HepG2 (cell line): ENCODE results near the gene ARCN1. TPM values are rescaled to one million over a fixed set of nuclear protein-coding genes. Genes with fewer than 3 reads are reported as not detected.

Source experiments
- AGO2 ChIP-seq: fragments of 200-400 bp; formaldehyde crosslinking; optimal IDR thresholded peaks from 2 replicates; pipeline ENCODE3; 2017; ENCODE audit warnings: mild to moderate bottlenecking, low read depth, low read length, moderate library complexity
- ATF1 ChIP-seq: IDR thresholded peaks from 2 replicates; pipeline ENCODE4 v1.6.1; 2016; ENCODE audit warnings: mild to moderate bottlenecking, control low read depth
- CCAR2 ChIP-seq: fragments of 200-400 bp; formaldehyde crosslinking; optimal IDR thresholded peaks from 2 replicates; pipeline ENCODE3; 2018; ENCODE audit warnings: low read depth, mild to moderate bottlenecking, low read length, moderate library complexity
- FOXA1 ChIP-seq, 2 experiments: fragments of 450-650 bp in 1 of 2; sonication (generic) in 1 of 2; formaldehyde crosslinking in 1 of 2; IDR thresholded peaks; 2 replicates each; pipeline versions ENCODE4 v1.4.0 to v1.6.1; 2016 to 2020; ENCODE audit warnings: missing genetic modification reagents in 1 of 2
- FOXC1 ChIP-seq: sonication (generic); formaldehyde crosslinking; IDR thresholded peaks from 2 replicates; pipeline ENCODE4 v1.8.0; 2022; ENCODE audit warnings: mild to moderate bottlenecking, missing genetic modification reagents, borderline replicate concordance
- FOXJ3 ChIP-seq: sonication (generic); formaldehyde crosslinking; IDR thresholded peaks from 2 replicates; pipeline ENCODE4 v1.4.0; 2020; ENCODE audit warnings: missing genetic modification reagents, mild to moderate bottlenecking, borderline replicate concordance
- FOXM1 ChIP-seq: sonication (generic); formaldehyde crosslinking; IDR thresholded peaks from 2 replicates; pipeline ENCODE4 v1.5.0; 2020; ENCODE audit warnings: missing genetic modification reagents
- FOXO1 ChIP-seq: sonication (generic); formaldehyde crosslinking; IDR thresholded peaks from 2 replicates; pipeline ENCODE4 v1.4.0; 2020; ENCODE audit warnings: missing genetic modification reagents
- KMT2A ChIP-seq: sonication (generic); formaldehyde crosslinking; IDR thresholded peaks from 2 replicates; pipeline ENCODE4 v1.4.0; 2020; ENCODE audit warnings: missing genetic modification reagents
- NCOA2 ChIP-seq: sonication (generic); formaldehyde crosslinking; IDR thresholded peaks from 2 replicates; pipeline ENCODE4 v1.8.0; 2022; ENCODE audit warnings: inconsistent platforms
- PRPF4 ChIP-seq: fragments of 200-400 bp; formaldehyde crosslinking; IDR thresholded peaks from 2 replicates; pipeline ENCODE4 v1.6.1; 2016; ENCODE audit warnings: low read length, low read depth; ENCODE audit not compliant: poor library complexity, severe bottlenecking
- RFX3 ChIP-seq: IDR thresholded peaks from 2 replicates; pipeline ENCODE4 v1.6.1; 2016; ENCODE audit warnings: missing biosample characterization, missing genetic modification reagents
- SIN3A ChIP-seq: IDR thresholded peaks from 2 replicates; pipeline ENCODE4 v1.6.1; 2011; ENCODE audit warnings: low read depth, mild to moderate bottlenecking, control low read depth, low read length, borderline replicate concordance
- SNAPC2 ChIP-seq: sonication (generic); formaldehyde crosslinking; IDR thresholded peaks from 2 replicates; pipeline ENCODE4 v1.8.1; 2022; ENCODE audit warnings: mild to moderate bottlenecking, missing genetic modification reagents
- SOX13 ChIP-seq, 3 experiments: fragments of 450-650 bp in 1 of 3; sonication (generic) in 1 of 3; formaldehyde crosslinking in 1 of 3; IDR thresholded peaks in 2 of 3; conservative IDR thresholded peaks in 1 of 3; 2 replicates each; pipeline versions ENCODE4 v1.5.0 to v1.6.1; 2016 to 2020; ENCODE audit warnings: antibody characterized with exemption in 1 of 3, mild to moderate bottlenecking in 1 of 3, missing compliant biosample characterization in 1 of 3, missing genetic modification reagents in 1 of 3, moderate library complexity in 1 of 3
- TCF7 ChIP-seq: sonication (generic); IDR thresholded peaks from 2 replicates; pipeline ENCODE4 v1.6.1; 2016; ENCODE audit warnings: antibody characterized with exemption, low read depth
- TOPORS ChIP-seq: sonication (generic); formaldehyde crosslinking; IDR thresholded peaks from 2 replicates; pipeline ENCODE4 v1.8.0; 2023; ENCODE audit warnings: mild to moderate bottlenecking, missing genetic modification reagents
- ZFP36L1 ChIP-seq: sonication (generic); formaldehyde crosslinking; IDR thresholded peaks from 2 replicates; pipeline ENCODE4 v1.8.0; 2022; ENCODE audit warnings: mild to moderate bottlenecking, missing genetic modification reagents, moderate library complexity
- ZNF34 ChIP-seq: sonication (generic); formaldehyde crosslinking; IDR thresholded peaks from 2 replicates; pipeline ENCODE4 v1.4.0; 2020; ENCODE audit warnings: mild to moderate bottlenecking, missing genetic modification reagents, borderline replicate concordance
- ZNF451 ChIP-seq: sonication (generic); formaldehyde crosslinking; IDR thresholded peaks from 2 replicates; pipeline ENCODE4 v1.5.0; 2020; ENCODE audit warnings: mild to moderate bottlenecking, missing genetic modification reagents
- ZNF550 ChIP-seq: sonication (generic); formaldehyde crosslinking; IDR thresholded peaks from 2 replicates; pipeline ENCODE4 v1.4.0; 2020; ENCODE audit warnings: mild to moderate bottlenecking, missing genetic modification reagents, borderline replicate concordance
- ZNF558 ChIP-seq: sonication (generic); formaldehyde crosslinking; IDR thresholded peaks from 2 replicates; pipeline ENCODE4 v1.9.0; 2022; ENCODE audit warnings: mild to moderate bottlenecking, missing genetic modification reagents, borderline replicate concordance
- polyA plus RNA-seq, 8 experiments: library from polyadenylated mRNA; depleted of rRNA in 3 of 8; stranded (reverse) in 7 of 8; unstranded in 1 of 8; fragments of >200 nt; fragmentation: Illumina TruSeq in 4 of 8; extraction: Trizol in 4 of 8; gene quantifications; 2 replicates each; pipeline versions ENCODE4 v1.2.1 to v1.2.3, GENCODE V29; 2011 to 2016; ENCODE audit warnings: low read depth in 4 of 8, missing spikeins in 1 of 8, mixed read lengths in 1 of 8; ENCODE audit not compliant: insufficient read depth in 1 of 8
- total RNA-seq, 5 experiments: library from RNA; depleted of rRNA; stranded (reverse); fragments of >200 nt; fragmentation: Illumina TruSeq; extraction: Trizol; gene quantifications; 2 replicates each; pipeline ENCODE4 v1.2.3, GENCODE V29; 2016; ENCODE audit warnings: low read depth in 1 of 5
- TF ChIP-seq, protein P1 (sequence below): sonication (generic); formaldehyde crosslinking; IDR thresholded peaks from 2 replicates; pipeline ENCODE4 v1.5.0; 2020; ENCODE audit warnings: mild to moderate bottlenecking, missing genetic modification reagents
- TF ChIP-seq, protein P2 (sequence below): sonication (generic); formaldehyde crosslinking; IDR thresholded peaks from 2 replicates; pipeline ENCODE4 v1.4.0; 2020; ENCODE audit warnings: missing genetic modification reagents, mild to moderate bottlenecking, borderline replicate concordance

Gene ARCN1
- total and polyA plus RNA-seq, 2 of the 13 experiments (the other 11 are each of a cell fraction or from before 2014, with no cell fraction given), result 148 to 200 TPM

DNA sequence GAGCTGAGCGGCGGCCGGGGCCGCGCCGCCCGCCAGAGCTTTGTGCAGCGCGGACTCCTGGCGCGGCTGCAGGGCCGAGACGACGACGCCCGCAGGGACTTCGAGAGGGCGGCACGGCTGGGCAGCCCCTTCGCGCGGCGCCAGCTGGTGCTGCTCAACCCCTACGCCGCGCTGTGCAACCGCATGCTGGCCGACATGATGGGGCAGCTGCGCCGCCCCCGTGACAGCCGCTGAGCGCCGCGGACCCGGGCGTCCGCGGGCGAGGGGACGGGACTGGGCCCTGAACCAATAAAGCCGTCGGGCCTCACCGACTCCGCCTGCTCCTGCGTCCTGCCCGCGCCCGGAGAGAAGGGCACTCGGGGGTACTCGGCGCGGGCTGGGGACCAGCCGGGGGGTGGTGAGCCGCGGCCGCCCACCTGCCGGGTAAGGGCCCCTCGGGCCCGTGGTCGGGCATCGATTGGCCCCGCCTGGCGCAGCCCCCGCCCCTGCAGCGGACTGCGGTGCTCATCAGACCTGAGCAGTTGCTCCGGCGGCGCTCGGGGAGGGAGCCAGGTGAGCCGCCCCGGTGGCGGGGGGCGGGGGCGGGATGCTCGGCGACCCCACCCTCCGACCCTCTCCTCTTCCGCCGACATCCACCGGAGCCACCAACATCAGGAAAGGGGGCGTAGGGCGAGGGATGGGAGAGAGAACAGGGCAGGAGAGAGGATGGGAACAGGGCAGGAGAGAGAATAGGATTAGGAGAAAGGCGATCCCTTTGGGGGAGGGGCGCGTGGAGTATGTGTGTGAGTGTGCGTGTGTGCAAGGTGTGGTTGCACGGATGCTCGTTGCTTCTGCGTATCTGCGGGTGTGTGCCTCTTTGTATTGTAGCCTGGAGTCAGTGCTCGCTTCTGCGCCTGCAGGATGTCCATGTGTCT lies 41.3 kb upstream of the ARCN1 start, which contains the start of gene TMEM25 (continued):
- TF ChIP-seq ZNF558 (CRISPR knock-in tag) (0 out of 2 replicates have a peak, but pooled peaks have one; percentile 32), KMT2A (CRISPR knock-in tag) (peak; percentile 74), AGO2 (peak; percentile 77), FOXJ3 (CRISPR knock-in tag) (no peak), FOXM1 (CRISPR knock-in tag) (no peak), ZNF34 (CRISPR knock-in tag) (no peak), SNAPC2 (CRISPR knock-in tag) (0 out of 2 replicates have a peak, but pooled peaks have one; percentile 37), SIN3A (no peak), CCAR2 (no peak), TOPORS (CRISPR knock-in tag) (peak; percentile 66; the same call in 1 of the 2 replicates), FOXO1 (CRISPR knock-in tag) (0 out of 2 replicates have a peak, but pooled peaks have one; percentile 8), SOX13 (IDR thresholded peaks at IDR 0.05) (no peak), SOX13 (CRISPR knock-in tag; conservative IDR thresholded peaks at IDR 0.05 in 1 of 2, IDR thresholded peaks at IDR 0.05 in 1 of 2) (no peak), FOXC1 (CRISPR knock-in tag) (no peak), ATF1 (CRISPR knock-in tag) (no peak), NCOA2 (CRISPR knock-in tag) (no peak), ZNF550 (CRISPR knock-in tag) (no peak), ZNF451 (no peak), RFX3 (CRISPR knock-in tag) (no peak), TCF7 (no peak), ZFP36L1 (CRISPR knock-in tag) (no peak), FOXA1 (IDR thresholded peaks at IDR 0.05) (no peak), FOXA1 (CRISPR knock-in tag; IDR thresholded peaks at IDR 0.05) (peak; percentile 12; the same call in 1 of the 2 replicates), PRPF4 (no peak)
- TF ChIP-seq, protein P1, sequence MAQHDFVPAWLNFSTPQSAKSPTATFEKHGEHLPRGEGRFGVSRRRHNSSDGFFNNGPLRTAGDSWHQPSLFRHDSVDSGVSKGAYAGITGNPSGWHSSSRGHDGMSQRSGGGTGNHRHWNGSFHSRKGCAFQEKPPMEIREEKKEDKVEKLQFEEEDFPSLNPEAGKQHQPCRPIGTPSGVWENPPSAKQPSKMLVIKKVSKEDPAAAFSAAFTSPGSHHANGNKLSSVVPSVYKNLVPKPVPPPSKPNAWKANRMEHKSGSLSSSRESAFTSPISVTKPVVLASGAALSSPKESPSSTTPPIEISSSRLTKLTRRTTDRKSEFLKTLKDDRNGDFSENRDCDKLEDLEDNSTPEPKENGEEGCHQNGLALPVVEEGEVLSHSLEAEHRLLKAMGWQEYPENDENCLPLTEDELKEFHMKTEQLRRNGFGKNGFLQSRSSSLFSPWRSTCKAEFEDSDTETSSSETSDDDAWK (CRISPR knock-in tag), result no peak
- TF ChIP-seq, protein P2, sequence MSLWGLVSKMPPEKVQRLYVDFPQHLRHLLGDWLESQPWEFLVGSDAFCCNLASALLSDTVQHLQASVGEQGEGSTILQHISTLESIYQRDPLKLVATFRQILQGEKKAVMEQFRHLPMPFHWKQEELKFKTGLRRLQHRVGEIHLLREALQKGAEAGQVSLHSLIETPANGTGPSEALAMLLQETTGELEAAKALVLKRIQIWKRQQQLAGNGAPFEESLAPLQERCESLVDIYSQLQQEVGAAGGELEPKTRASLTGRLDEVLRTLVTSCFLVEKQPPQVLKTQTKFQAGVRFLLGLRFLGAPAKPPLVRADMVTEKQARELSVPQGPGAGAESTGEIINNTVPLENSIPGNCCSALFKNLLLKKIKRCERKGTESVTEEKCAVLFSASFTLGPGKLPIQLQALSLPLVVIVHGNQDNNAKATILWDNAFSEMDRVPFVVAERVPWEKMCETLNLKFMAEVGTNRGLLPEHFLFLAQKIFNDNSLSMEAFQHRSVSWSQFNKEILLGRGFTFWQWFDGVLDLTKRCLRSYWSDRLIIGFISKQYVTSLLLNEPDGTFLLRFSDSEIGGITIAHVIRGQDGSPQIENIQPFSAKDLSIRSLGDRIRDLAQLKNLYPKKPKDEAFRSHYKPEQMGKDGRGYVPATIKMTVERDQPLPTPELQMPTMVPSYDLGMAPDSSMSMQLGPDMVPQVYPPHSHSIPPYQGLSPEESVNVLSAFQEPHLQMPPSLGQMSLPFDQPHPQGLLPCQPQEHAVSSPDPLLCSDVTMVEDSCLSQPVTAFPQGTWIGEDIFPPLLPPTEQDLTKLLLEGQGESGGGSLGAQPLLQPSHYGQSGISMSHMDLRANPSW, result no peak
